NT2/D1 (cell line): ENCODE data around the gene SNTG2.
"Not testable (repeated sequence)": the region's sequence is repeated elsewhere in the genome, so short reads cannot be mapped to it uniquely, and the experiment has no call there.

ENCODE experiments used
- DNase-seq: peaks from one replicate; pipeline ENCODE4 v3.0.0-alpha.2; 2011; ENCODE audit warnings: low read depth, low spot score
- H3K27me3 ChIP-seq: 2 replicates; pipeline ENCODE4 v1.6.0; 2011; ENCODE audit warnings: mild to moderate bottlenecking; ENCODE audit not compliant: insufficient read length, insufficient read depth
- H3K36me3 ChIP-seq: 2 replicates; pipeline ENCODE4 v1.6.1; 2011; ENCODE audit warnings: mild to moderate bottlenecking, low read length, mixed read lengths; ENCODE audit not compliant: insufficient read depth, insufficient read length
- H3K4me1 ChIP-seq: 2 replicates; pipeline ENCODE4 v1.5.1; 2011; ENCODE audit not compliant: insufficient read depth, insufficient read length
- H3K4me3 ChIP-seq: 2 replicates; pipeline ENCODE4 v1.5.1; 2011; ENCODE audit warnings: low read depth; ENCODE audit not compliant: insufficient read length
- H3K9ac ChIP-seq: 2 replicates; pipeline ENCODE4 v1.6.0; 2011; ENCODE audit warnings: low read depth; ENCODE audit not compliant: insufficient read length
- H3K9me3 ChIP-seq: 2 replicates; pipeline ENCODE4 v1.5.1; 2011; ENCODE audit warnings: mild to moderate bottlenecking, low read length; ENCODE audit not compliant: insufficient read depth
- SUZ12 ChIP-seq: IDR thresholded peaks from 2 replicates; pipeline ENCODE4 v1.6.1; 2011; ENCODE audit not compliant: insufficient read length, insufficient read depth; ENCODE audit errors: extremely low read depth
- YY1 ChIP-seq: IDR thresholded peaks from 2 replicates; pipeline ENCODE4 v1.6.1; 2011; ENCODE audit not compliant: insufficient read length, insufficient read depth
- ZNF274 ChIP-seq: IDR thresholded peaks from 2 replicates; pipeline ENCODE4 v1.6.1; 2011; ENCODE audit warnings: mild to moderate bottlenecking, low read depth, low read length

The SNTG2 gene

GRCh38 chr2:1407950-1408675 is 457.5 kb downstream of the SNTG2 start:
- H3K4me1 ChIP-seq = peaks cover 2% of the 10 kb centered on the region
- H3K9me3 ChIP-seq = peaks cover 2% of the 10 kb centered on the region; the same call in 1 of the 2 replicates
- TF ChIP-seq YY1 (no peak), SUZ12 (no peak), ZNF274 (no peak)
- no peaks in the 10 kb centered on the region for H3K27me3 ChIP-seq
- H3K36me3 ChIP-seq = no peaks in the 10 kb centered on the region
- no peak for DNase-seq
- no peak overlapping the region for H3K4me3 ChIP-seq
- H3K9ac ChIP-seq = no peak overlapping the region

GRCh38 chr2:1413156-1413710 is 462.6 kb downstream of the SNTG2 start, which contains the start of gene TPO:
TSS of gene TPO (plus strand) at chr2:1413463. CDS start at chr2:1414409, 946 bp downstream.
- no peaks in the 10 kb centered on the region for H3K27me3 ChIP-seq

GRCh38 chr2:1414121-1414520 is 463.5 kb downstream of the SNTG2 start:
- TF ChIP-seq YY1 (no peak), ZNF274 (no peak), SUZ12 (no peak)
- H3K4me3 ChIP-seq = no peak overlapping the region
- no peaks in the 10 kb centered on the region for H3K27me3 ChIP-seq
- no peak overlapping the region for H3K9ac ChIP-seq
- DNase-seq = no peak
- H3K4me1 ChIP-seq = peaks cover 2% of the 10 kb centered on the region
- no peaks in the 10 kb centered on the region for H3K36me3 ChIP-seq
- H3K9me3 ChIP-seq = no peaks in the 10 kb centered on the region

More at GRCh38 chr2:1413156-1413710, 462.6 kb downstream of the SNTG2 start, which contains the start of gene TPO:
- Histone ChIP-seq H3K9ac (no peak within 1 kb of the TSS), H3K4me1 (peaks cover 2% of the 10 kb centered on the region), H3K4me3 (no peak within 1 kb of the TSS), H3K9me3 (no peaks in the 10 kb centered on the region), H3K36me3 (no peaks in the 10 kb centered on the region)
- DNase-seq = no peak
- TF ChIP-seq SUZ12 (no peak), ZNF274 (no peak), YY1 (no peak)

- not testable (repeated sequence) for DNase-seq, H3K9ac ChIP-seq, H3K4me3 ChIP-seq, H3K36me3 ChIP-seq, H3K4me1 ChIP-seq, H3K27me3 ChIP-seq, H3K9me3 ChIP-seq
These were observed 464.3 kb downstream of the SNTG2 start for GRCh38 chr2:1414901-1415300.

GRCh38 chr2:1415501-1415900 is 464.9 kb downstream of the SNTG2 start:
- no peaks in the 10 kb centered on the region for H3K27me3 ChIP-seq
- peaks cover 2% of the 10 kb centered on the region for H3K4me1 ChIP-seq
- DNase-seq = no peak
- TF ChIP-seq YY1 (no peak), SUZ12 (no peak), ZNF274 (no peak)
- H3K4me3 ChIP-seq = no peak overlapping the region
- H3K36me3 ChIP-seq = no peaks in the 10 kb centered on the region
- H3K9me3 ChIP-seq = no peaks in the 10 kb centered on the region
- H3K9ac ChIP-seq = no peak overlapping the region
